ENCODE measurements around the gene SNW1. TPM values are rescaled to one million over a fixed set of nuclear protein-coding genes. Genes with fewer than 3 reads are reported as not detected.
"Not testable (repeated sequence)": the region's sequence is repeated elsewhere in the genome, so short reads cannot be mapped to it uniquely, and the experiment has no call there.

SNW1 gene
- total and polyA plus RNA-seq, 12 donors: 24.2 to 85.0 (median 51.9) TPM

DNA sequence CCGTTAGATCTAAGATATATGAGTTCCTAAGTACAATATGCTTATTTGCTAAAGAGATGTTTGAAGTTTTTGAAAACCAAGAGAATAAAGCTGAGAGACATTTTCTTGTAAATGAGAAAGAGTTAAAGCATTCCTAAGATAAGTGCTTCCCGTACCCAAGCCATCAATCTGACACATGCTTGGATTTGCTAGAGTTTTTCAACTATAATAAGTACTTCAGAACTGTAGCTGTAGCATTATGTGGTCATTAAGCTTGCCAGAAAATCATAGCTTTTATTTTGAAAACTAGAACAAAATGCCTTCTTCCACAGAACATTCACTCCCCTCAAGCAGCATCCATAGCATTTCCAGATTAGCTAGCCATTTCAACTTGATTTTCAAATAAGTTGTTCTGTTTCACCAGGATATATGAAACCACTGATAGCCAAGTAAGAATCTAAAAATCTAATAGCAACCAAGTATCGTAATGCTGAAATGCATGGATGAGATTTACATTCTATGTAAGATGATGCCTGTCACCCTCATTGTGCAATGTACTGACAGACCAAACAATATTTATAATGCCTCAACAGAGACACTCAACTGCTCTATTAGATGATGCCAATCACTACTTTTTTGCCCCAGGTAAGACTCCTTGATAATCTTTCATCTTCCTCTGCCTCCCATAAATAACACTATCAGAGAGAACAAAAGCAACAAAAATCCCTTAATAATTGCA, 8.0 kb downstream of the SNW1 start:
- H3K27me3 ChIP-seq: no peaks in the 10 kb centered on the region
- H3K36me3 ChIP-seq (replicated peaks in 1 of 2): peaks cover 0 to 50% of the 10 kb centered on the region in 2 donors
- no peak overlapping the region for H3K4me3 ChIP-seq
- no peaks in the 10 kb centered on the region for H3K9me3 ChIP-seq (replicated peaks in 1 of 3)
- H3K27ac ChIP-seq: no peak overlapping the region
- 42 to 75% (median 55%) methylated on average over 3 of the region's 3 CpGs for WGBS, 4 donors
- peaks cover 11 to 22% of the 10 kb centered on the region in 2 donors for H3K4me1 ChIP-seq (replicated peaks in 1 of 2)
- intact Hi-C loops (cut with DNase I): no loop called here
- TF ChIP-seq, protein P1, sequence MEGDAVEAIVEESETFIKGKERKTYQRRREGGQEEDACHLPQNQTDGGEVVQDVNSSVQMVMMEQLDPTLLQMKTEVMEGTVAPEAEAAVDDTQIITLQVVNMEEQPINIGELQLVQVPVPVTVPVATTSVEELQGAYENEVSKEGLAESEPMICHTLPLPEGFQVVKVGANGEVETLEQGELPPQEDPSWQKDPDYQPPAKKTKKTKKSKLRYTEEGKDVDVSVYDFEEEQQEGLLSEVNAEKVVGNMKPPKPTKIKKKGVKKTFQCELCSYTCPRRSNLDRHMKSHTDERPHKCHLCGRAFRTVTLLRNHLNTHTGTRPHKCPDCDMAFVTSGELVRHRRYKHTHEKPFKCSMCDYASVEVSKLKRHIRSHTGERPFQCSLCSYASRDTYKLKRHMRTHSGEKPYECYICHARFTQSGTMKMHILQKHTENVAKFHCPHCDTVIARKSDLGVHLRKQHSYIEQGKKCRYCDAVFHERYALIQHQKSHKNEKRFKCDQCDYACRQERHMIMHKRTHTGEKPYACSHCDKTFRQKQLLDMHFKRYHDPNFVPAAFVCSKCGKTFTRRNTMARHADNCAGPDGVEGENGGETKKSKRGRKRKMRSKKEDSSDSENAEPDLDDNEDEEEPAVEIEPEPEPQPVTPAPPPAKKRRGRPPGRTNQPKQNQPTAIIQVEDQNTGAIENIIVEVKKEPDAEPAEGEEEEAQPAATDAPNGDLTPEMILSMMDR (IDR thresholded peaks at IDR 0.05): no peak
- TF ChIP-seq POLR2A (IDR thresholded peaks at IDR 0.05): no peak
- no peak for DNase-seq

- H3K4me1 ChIP-seq (replicated peaks in 1 of 2): peaks cover 11 to 15% of the 10 kb centered on the region in 2 donors
- no peak for TF ChIP-seq POLR2A (IDR thresholded peaks at IDR 0.05)
- TF ChIP-seq, protein P1 (IDR thresholded peaks at IDR 0.05): no peak
- no peaks in the 10 kb centered on the region for H3K9me3 ChIP-seq (replicated peaks in 1 of 3)
- WGBS, 4 donors: 92 to 99% (median 96%) methylated on average over 2 of the region's 2 CpGs
- no peak overlapping the region for H3K27ac ChIP-seq
- H3K4me3 ChIP-seq: no peak overlapping the region
- H3K36me3 ChIP-seq (replicated peaks in 1 of 2): peaks cover 0 to 54% of the 10 kb centered on the region in 2 donors
- DNase-seq: no peak
- H3K27me3 ChIP-seq: no peaks in the 10 kb centered on the region
- intact Hi-C loops (cut with DNase I): no loop called here
Observed at GRCh38 chr14:77752266-77752665, 8.7 kb downstream of the SNW1 start.

DNA sequence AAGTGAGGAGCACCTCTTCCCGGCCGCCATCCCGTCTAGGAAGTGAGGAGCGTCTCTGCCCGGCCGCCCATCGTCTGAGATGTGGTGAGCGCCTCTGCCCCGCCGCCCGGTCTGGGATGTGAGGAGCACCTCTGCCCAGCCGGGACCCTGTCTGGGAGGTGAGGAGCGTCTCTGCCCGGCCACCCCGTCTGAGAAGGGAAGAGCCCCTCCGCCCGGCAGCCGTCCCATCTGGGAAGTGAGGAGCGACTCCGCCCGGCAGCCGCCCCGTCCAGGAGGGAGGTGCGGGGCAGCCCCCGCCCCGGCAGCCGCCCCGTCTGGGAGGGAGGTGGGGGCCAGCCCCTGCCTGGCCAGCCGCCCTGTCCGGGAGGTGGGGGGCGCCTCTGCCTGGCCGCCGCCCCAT, 13.5 kb downstream of the SNW1 start:
- intact Hi-C loops (cut with DNase I); H3K9me3 ChIP-seq (replicated peaks in 1 of 3); H3K4me1 ChIP-seq (replicated peaks in 1 of 2); DNase-seq; H3K4me3 ChIP-seq; H3K27ac ChIP-seq; H3K27me3 ChIP-seq: not testable (repeated sequence)
- peaks cover 0 to 48% of the 10 kb centered on the region in 2 donors for H3K36me3 ChIP-seq (replicated peaks in 1 of 2)
- 80 to 99% (median 92%) methylated on average over 3 to 33 of the region's 33 CpGs for WGBS, 4 donors

DNA sequence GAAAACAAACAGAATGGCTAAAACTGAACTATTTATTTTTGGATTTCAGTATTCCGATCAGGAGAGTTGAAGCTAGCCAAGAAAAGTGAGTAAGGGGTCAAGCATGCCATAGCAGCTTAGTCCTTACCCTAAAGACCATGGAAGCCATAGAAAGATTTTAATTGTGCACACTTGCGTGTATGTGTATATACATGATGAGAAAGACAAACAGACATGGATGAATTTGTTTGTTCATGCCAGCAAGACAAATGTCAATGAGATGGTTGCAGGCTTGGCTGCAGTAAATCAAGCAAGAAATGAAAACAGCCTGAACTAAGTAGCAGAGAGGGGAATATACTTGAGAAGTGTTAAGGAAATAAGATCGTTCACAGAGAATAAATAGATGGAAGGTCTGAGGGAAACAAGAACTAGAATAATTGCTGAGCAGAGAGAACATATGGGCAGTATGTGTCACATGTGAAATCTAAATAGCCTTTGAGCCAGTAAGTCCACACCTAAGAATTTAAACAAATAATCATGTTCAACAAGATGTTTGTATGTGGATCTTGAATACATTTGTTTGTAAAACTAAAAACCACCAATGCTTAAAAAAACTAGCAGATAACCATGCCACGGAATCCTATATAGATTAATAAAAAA, 14.8 kb downstream of the SNW1 start:
- Histone ChIP-seq H3K4me1 (replicated peaks in 1 of 2) (peaks cover 0 to 12% of the 10 kb centered on the region in 2 donors), H3K27ac (no peak overlapping the region), H3K36me3 (replicated peaks in 1 of 2) (peaks cover 0 to 45% of the 10 kb centered on the region in 2 donors), H3K27me3 (no peaks in the 10 kb centered on the region), H3K4me3 (no peak overlapping the region), H3K9me3 (replicated peaks in 1 of 3) (no peaks in the 10 kb centered on the region)
- DNase-seq: no peak
- intact Hi-C loops (cut with DNase I): no loop called here
- TF ChIP-seq, protein P1 (IDR thresholded peaks at IDR 0.05): no peak
- no peak for TF ChIP-seq POLR2A (IDR thresholded peaks at IDR 0.05)
- 67 to 79% (median 71%) methylated on average over 4 of the region's 4 CpGs for WGBS, 4 donors
